HG03439 (cell line): ENCODE results near the gene ZSCAN30.
A peak's percentile ranks its signal among the peaks of the same experiment; 100 is the strongest.
"Not testable (repeated sequence)": the region's sequence is repeated elsewhere in the genome, so short reads cannot be mapped to it uniquely, and the experiment has no call there.

Experiments used
- ATAC-seq: cut with Tn5 transposase; IDR thresholded peaks from one replicate; pipeline ENCODE4 v1.9.1; 2021; ENCODE audit warnings: mild to moderate bottlenecking, moderate library complexity; ENCODE audit not compliant: unreplicated experiment

ZSCAN30 gene

GRCh38 chr18:35239314-35239713, 50.7 kb downstream of the ZSCAN30 start:
- ATAC-seq: no peak

GRCh38 chr18:35236571-35237363, 53.3 kb downstream of the ZSCAN30 start:
- no peak for ATAC-seq

- peak; percentile 82 for ATAC-seq
Measured at GRCh38 chr18:35231052-35231451, 59.0 kb downstream of the ZSCAN30 start.

GRCh38 chr18:35227254-35227653, 62.8 kb downstream of the ZSCAN30 start:
- ATAC-seq: no peak

- no peak for ATAC-seq
Measured at GRCh38 chr18:35223797-35224196, 66.2 kb downstream of the ZSCAN30 start.

GRCh38 chr18:35220424-35220823, 69.6 kb downstream of the ZSCAN30 start:
- ATAC-seq: no peak

GRCh38 chr18:35219331-35219730, 70.7 kb downstream of the ZSCAN30 start:
- ATAC-seq: not testable (repeated sequence)

GRCh38 chr18:35216611-35217010, 73.4 kb downstream of the ZSCAN30 start:
- ATAC-seq: not testable (repeated sequence)

GRCh38 chr18:35215026-35215425, 75.0 kb downstream of the ZSCAN30 start:
- no peak for ATAC-seq

- ATAC-seq: not testable (repeated sequence)
Measured at GRCh38 chr18:35205746-35206458, 84.1 kb downstream of the ZSCAN30 start.

- ATAC-seq: no peak
Measured at GRCh38 chr18:35205199-35205712, 84.8 kb downstream of the ZSCAN30 start.

GRCh38 chr18:35203067-35203466, 87.0 kb downstream of the ZSCAN30 start:
- ATAC-seq: no peak

- ATAC-seq: no peak
Measured at GRCh38 chr18:35201256-35201931, 88.6 kb downstream of the ZSCAN30 start.
